Measurements from ENCODE around the gene MYH7. TPM values are rescaled to one million over a fixed set of nuclear protein-coding genes. Genes with fewer than 3 reads are reported as not detected.
A peak's percentile ranks its signal among the peaks of the same experiment; 100 is the strongest.

MYH7 gene
- total and polyA plus RNA-seq, 4 donors, result 0.33 to 1.6 TPM; not detected in 2

DNA sequence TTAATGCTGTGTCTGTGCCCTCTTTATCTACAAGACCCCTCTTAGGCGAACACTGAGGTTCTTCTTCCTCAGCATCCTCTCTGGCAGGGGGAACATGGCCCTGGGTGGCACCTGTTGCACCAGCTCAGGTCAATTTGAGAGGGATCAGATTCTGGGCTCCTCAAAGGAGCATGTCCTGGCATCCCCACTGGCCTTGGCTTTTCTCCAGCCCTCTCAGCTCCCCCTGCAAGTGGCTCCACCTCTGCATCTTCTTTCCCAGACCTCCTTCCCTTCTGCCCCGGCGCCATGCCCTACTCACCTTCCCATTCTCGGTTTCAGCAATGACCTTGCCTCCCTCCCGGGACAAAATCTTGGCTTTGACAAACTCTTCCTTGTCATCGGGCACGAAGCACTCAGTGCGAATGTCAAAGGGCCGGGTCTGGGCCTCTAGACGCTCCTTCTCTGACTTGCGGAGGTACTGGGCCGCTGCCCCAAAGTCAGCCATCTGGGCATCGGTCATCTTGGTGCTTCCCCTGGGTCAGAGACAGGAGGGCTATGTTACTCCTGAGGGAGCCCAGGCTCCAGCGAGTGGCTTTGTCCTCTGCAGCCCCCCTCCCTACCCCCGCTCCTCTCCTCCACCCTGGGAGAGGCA lies 28.6 kb downstream of the MYH7 start:
- peak in 1 of 2 donors; percentile 12 for DNase-seq
- no peaks in the 10 kb centered on the region for H3K36me3 ChIP-seq (ENCODE audit: control insufficient read depth in 1 of 2, insufficient read depth in 2 of 2, low read length in 1 of 2)
- no peak for ATAC-seq (ENCODE audit: low FRiP score)
- H3K4me1 ChIP-seq (ENCODE audit: control insufficient read depth in 1 of 2, insufficient read depth in 2 of 2, low read length in 2 of 2), result no peaks in the 10 kb centered on the region
- H3K27me3 ChIP-seq (ENCODE audit: control insufficient read depth in 1 of 2, insufficient read depth in 2 of 2, low read length in 1 of 2), result no peaks in the 10 kb centered on the region
- H3K27ac ChIP-seq (ENCODE audit: low read depth in 1 of 2, low read length in 2 of 2), result no peak overlapping the region
- intact Hi-C loops (cut with DNase I), result no loop called here
- H3K4me3 ChIP-seq (ENCODE audit: low read length in 2 of 2), result no peak overlapping the region
- H3K9me3 ChIP-seq (ENCODE audit: control insufficient read depth, low read length), result no peaks in the 10 kb centered on the region
- 84 to 88% methylated on average over 15 of the region's 15 CpGs for WGBS, 2 donors

DNA sequence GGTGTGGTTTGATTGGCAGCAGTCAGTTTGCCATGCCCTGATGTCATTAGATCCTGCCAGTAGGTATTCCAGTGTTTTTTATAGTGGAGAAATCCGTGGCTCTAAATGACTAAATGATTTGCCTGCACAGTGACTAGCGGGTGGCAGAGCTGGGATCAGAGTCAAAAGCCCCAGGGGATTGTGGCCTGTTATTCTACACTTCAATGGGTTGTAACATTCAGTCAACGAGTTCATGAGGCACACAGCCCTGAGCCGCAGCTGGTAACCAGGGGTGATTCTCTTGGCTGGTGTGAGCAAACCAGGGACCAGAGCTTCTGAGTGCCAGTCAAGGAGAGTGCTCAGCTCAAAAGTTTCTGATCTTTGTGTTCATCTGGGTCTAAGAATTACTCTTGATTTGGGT lies 29.2 kb downstream of the MYH7 start:
- no peak overlapping the region for H3K4me3 ChIP-seq (ENCODE audit: low read length in 2 of 2)
- no peaks in the 10 kb centered on the region for H3K9me3 ChIP-seq (ENCODE audit: control insufficient read depth, low read length)
- 20 to 25% methylated on average over 4 of the region's 4 CpGs for whole genome bisulfite sequencing, 2 donors
- intact Hi-C loops (cut with DNase I), result no loop called here
- H3K4me1 ChIP-seq (ENCODE audit: control insufficient read depth in 1 of 2, insufficient read depth in 2 of 2, low read length in 2 of 2), result no peaks in the 10 kb centered on the region
- no peaks in the 10 kb centered on the region for H3K36me3 ChIP-seq (ENCODE audit: control insufficient read depth in 1 of 2, insufficient read depth in 2 of 2, low read length in 1 of 2)
- DNase-seq, result no peak
- no peaks in the 10 kb centered on the region for H3K27me3 ChIP-seq (ENCODE audit: control insufficient read depth in 1 of 2, insufficient read depth in 2 of 2, low read length in 1 of 2)
- no peak overlapping the region for H3K27ac ChIP-seq (ENCODE audit: low read depth in 1 of 2, low read length in 2 of 2)
- ATAC-seq (ENCODE audit: low FRiP score), result no peak

DNA sequence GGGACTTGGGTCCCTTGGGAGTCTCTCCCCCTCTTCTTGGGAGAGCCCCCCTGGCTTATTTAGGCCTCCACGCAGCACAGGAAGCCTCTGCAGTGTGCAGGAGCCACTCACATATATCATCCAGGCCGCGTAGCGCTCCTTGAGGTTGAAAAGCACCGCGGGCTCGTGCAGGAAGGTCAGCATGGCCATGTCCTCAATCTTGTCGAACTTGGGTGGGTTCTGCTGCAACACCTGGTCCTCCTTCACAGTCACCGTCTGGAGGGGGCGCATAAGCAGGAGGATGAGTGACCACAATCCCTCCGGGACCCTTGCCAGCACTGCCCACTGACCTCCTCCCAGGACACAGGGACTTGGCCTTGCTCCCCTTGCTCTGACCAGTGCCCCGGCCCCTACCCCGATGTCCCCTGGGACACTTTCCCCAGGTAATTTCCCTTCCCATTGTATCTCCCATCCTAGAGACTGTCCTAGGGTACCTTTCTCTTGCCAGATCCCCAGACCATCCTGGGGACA lies 29.9 kb downstream of the MYH7 start:
- intact Hi-C loops (cut with DNase I), result no loop called here
- Histone ChIP-seq H3K4me1 (ENCODE audit: control insufficient read depth in 1 of 2, insufficient read depth in 2 of 2, low read length in 2 of 2) (no peaks in the 10 kb centered on the region), H3K27me3 (ENCODE audit: control insufficient read depth in 1 of 2, insufficient read depth in 2 of 2, low read length in 1 of 2) (no peaks in the 10 kb centered on the region), H3K9me3 (ENCODE audit: control insufficient read depth, low read length) (no peaks in the 10 kb centered on the region), H3K36me3 (ENCODE audit: control insufficient read depth in 1 of 2, insufficient read depth in 2 of 2, low read length in 1 of 2) (no peaks in the 10 kb centered on the region), H3K27ac (ENCODE audit: low read depth in 1 of 2, low read length in 2 of 2) (no peak overlapping the region), H3K4me3 (ENCODE audit: low read length in 2 of 2) (no peak overlapping the region)
- DNase-seq, result no peak
- 82 to 86% methylated on average over 13 of the region's 13 CpGs for WGBS, 2 donors
- ATAC-seq (ENCODE audit: low FRiP score), result no peak

DNA sequence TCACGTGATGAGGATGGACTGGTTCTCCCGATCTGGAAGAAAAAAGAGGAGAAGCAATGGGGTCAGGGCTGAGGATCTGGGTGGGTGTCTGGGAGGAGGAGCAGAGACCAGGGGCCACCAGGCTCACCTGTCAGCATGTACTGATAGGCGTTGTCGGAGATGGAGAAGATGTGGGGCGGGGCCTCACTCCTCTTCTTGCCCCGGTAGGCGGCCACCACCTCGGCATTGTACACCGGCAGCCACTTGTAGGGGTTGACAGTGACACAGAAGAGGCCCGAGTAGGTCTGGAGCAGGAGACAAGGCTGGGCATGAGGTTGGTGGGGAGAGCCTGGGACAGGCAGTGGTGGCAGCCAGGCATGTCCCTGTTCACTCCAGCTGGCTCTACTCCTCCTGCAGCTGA lies 30.4 kb downstream of the MYH7 start:
- ATAC-seq (ENCODE audit: low FRiP score) (no peak), DNase-seq (no peak)
- no peak overlapping the region for H3K27ac ChIP-seq (ENCODE audit: low read depth in 1 of 2, low read length in 2 of 2)
- H3K4me3 ChIP-seq (ENCODE audit: low read length in 2 of 2), result no peak overlapping the region
- WGBS, 2 donors, result 78 to 80% methylated on average over 10 of the region's 10 CpGs
- H3K36me3 ChIP-seq (ENCODE audit: control insufficient read depth in 1 of 2, insufficient read depth in 2 of 2, low read length in 1 of 2), result no peaks in the 10 kb centered on the region
- intact Hi-C loops (cut with DNase I), result no loop called here
- H3K4me1 ChIP-seq (ENCODE audit: control insufficient read depth in 1 of 2, insufficient read depth in 2 of 2, low read length in 2 of 2), result no peaks in the 10 kb centered on the region
- H3K27me3 ChIP-seq (ENCODE audit: control insufficient read depth in 1 of 2, insufficient read depth in 2 of 2, low read length in 1 of 2), result no peaks in the 10 kb centered on the region
- H3K9me3 ChIP-seq (ENCODE audit: control insufficient read depth, low read length), result no peaks in the 10 kb centered on the region

DNA sequence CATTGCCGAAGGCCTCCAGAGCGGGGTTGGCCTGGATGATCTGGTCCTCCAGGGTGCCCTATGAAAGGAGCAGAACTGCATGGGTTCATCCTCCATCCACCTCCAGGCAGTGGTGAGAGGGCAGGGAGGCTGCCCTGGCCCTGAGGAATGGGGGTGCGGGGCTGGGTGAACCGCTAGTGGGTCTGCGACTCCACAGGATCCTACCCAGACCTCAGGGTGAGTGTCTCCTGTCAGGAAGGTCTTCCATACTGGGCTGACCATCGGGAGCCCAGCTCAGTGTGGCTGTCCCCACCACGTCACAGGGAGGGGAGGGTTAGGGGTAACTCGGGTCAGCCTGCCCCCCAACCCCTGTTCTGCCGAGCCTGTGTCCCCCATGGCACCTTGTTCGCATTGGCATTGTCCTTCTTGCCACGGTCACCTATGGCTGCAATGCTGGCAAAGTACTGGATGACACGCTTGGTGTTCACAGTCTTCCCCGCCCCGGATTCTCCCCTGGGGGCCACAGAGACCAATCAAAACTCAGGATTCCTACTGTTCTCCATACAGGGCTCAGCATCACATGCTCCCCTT lies 31.0 kb downstream of the MYH7 start:
- DNase-seq (no peak), ATAC-seq (ENCODE audit: low FRiP score) (no peak)
- Histone ChIP-seq H3K36me3 (ENCODE audit: control insufficient read depth in 1 of 2, insufficient read depth in 2 of 2, low read length in 1 of 2) (no peaks in the 10 kb centered on the region), H3K9me3 (ENCODE audit: control insufficient read depth, low read length) (no peaks in the 10 kb centered on the region), H3K4me1 (ENCODE audit: control insufficient read depth in 1 of 2, insufficient read depth in 2 of 2, low read length in 2 of 2) (no peaks in the 10 kb centered on the region), H3K4me3 (ENCODE audit: low read length in 2 of 2) (no peak overlapping the region), H3K27ac (ENCODE audit: low read depth in 1 of 2, low read length in 2 of 2) (no peak overlapping the region), H3K27me3 (ENCODE audit: control insufficient read depth in 1 of 2, insufficient read depth in 2 of 2, low read length in 1 of 2) (no peaks in the 10 kb centered on the region)
- intact Hi-C loops (cut with DNase I), result no loop called here
- 81 to 85% methylated on average over 14 of the region's 14 CpGs for WGBS, 2 donors

DNA sequence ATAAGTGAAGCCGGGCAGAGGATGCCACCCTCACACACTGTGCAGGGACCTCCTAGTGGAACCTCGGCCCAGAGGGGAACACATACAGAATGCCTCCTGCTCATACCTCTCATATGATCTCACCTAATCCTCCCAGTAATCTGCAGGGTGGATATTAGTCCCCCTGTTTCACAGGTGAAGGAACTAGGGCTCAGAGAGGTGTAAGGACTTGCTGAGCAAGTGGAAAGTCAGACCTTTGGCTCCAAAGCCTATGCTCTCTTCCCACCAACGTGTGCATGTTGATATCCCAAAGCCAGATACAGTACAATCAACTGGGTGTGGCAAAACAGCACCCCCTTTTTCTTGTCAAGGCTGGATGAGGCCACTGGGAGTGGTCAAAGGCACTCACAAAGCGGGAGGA lies 31.6 kb downstream of the MYH7 start:
- H3K9me3 ChIP-seq (ENCODE audit: control insufficient read depth, low read length), result no peaks in the 10 kb centered on the region
- H3K27me3 ChIP-seq (ENCODE audit: control insufficient read depth in 1 of 2, insufficient read depth in 2 of 2, low read length in 1 of 2), result no peaks in the 10 kb centered on the region
- no peaks in the 10 kb centered on the region for H3K4me1 ChIP-seq (ENCODE audit: control insufficient read depth in 1 of 2, insufficient read depth in 2 of 2, low read length in 2 of 2)
- intact Hi-C loops (cut with DNase I), result no loop called here
- no peak overlapping the region for H3K27ac ChIP-seq (ENCODE audit: low read depth in 1 of 2, low read length in 2 of 2)
- H3K4me3 ChIP-seq (ENCODE audit: low read length in 2 of 2), result no peak overlapping the region
- 70 to 74% methylated on average over 4 of the region's 4 CpGs for WGBS, 2 donors
- no peak for ATAC-seq (ENCODE audit: low FRiP score)
- H3K36me3 ChIP-seq (ENCODE audit: control insufficient read depth in 1 of 2, insufficient read depth in 2 of 2, low read length in 1 of 2), result no peaks in the 10 kb centered on the region
- DNase-seq, result no peak

DNA sequence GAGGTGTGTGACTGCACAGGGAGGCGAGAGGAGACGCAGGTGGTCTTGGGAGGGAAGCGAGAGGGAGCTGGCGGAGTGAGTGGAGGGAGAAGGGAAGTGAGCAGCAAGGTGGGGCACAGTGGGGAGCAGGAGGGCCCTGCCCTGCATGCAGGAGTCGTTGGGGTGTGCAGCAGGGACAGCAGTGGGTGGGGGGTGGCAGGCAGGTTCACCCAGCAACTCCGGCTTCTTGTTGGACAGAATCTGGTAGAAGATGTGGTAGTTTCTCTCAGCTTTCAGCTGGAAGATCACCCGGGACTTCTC lies 32.4 kb downstream of the MYH7 start:
- 63 to 70% methylated on average over 7 of the region's 7 CpGs for whole genome bisulfite sequencing, 2 donors
- no peaks in the 10 kb centered on the region for H3K27me3 ChIP-seq (ENCODE audit: control insufficient read depth in 1 of 2, insufficient read depth in 2 of 2, low read length in 1 of 2)
- H3K4me3 ChIP-seq (ENCODE audit: low read length in 2 of 2), result no peak overlapping the region
- no peaks in the 10 kb centered on the region for H3K36me3 ChIP-seq (ENCODE audit: control insufficient read depth in 1 of 2, insufficient read depth in 2 of 2, low read length in 1 of 2)
- DNase-seq, result no peak
- no peak for ATAC-seq (ENCODE audit: low FRiP score)
- H3K4me1 ChIP-seq (ENCODE audit: control insufficient read depth in 1 of 2, insufficient read depth in 2 of 2, low read length in 2 of 2), result no peaks in the 10 kb centered on the region
- no peaks in the 10 kb centered on the region for H3K9me3 ChIP-seq (ENCODE audit: control insufficient read depth, low read length)
- intact Hi-C loops (cut with DNase I), result no loop called here
- no peak overlapping the region for H3K27ac ChIP-seq (ENCODE audit: low read depth in 1 of 2, low read length in 2 of 2)

DNA sequence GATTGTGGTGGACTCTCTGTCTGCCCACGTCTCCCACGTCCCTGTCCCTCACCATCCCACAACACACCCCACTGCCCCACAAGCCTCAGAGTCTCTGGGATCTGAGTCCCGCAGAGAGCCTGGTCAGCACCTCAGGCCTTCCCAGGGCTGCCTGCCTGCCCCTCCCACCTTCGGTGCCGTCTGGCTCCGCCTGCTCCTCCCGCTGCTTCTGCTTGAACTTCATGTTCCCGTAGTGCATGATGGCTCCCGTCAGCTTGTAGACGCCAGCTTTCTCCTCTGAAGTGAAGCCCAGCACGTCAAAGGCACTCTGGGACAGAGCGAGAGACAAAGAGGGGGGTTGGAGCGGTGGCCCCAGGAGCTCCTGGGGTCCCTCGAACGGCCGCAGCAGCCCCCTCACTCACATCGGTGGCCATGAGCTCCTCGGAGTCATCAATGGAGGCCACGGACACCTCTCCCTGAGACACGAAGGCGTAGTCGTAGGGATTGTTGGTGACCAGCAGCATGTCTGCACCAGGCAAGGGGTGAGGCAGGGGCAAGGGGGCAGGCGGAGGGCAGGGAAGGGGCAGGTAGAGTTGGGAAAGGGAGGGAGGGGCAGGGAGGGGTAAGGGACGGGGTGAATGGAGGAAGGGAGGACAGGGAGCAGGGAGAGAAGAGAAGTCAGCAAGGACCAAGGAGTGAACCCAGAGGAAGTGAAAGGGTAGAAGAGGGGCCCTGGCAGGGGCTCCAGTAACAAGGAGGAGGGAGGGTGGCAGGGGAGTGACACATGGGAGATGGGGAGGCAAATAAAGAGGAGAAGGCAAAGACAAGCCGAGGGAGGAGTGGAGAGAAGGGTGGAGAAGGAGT lies 32.9 kb downstream of the MYH7 start:
- DNase-seq (no peak), ATAC-seq (ENCODE audit: low FRiP score) (no peak)
- Histone ChIP-seq H3K27me3 (ENCODE audit: control insufficient read depth in 1 of 2, insufficient read depth in 2 of 2, low read length in 1 of 2) (no peaks in the 10 kb centered on the region), H3K4me1 (ENCODE audit: control insufficient read depth in 1 of 2, insufficient read depth in 2 of 2, low read length in 2 of 2) (no peaks in the 10 kb centered on the region), H3K9me3 (ENCODE audit: control insufficient read depth, low read length) (no peaks in the 10 kb centered on the region), H3K27ac (ENCODE audit: low read depth in 1 of 2, low read length in 2 of 2) (no peak overlapping the region), H3K36me3 (ENCODE audit: control insufficient read depth in 1 of 2, insufficient read depth in 2 of 2, low read length in 1 of 2) (no peaks in the 10 kb centered on the region), H3K4me3 (ENCODE audit: low read length in 2 of 2) (no peak overlapping the region)
- intact Hi-C loops (cut with DNase I), result no loop called here
- 58% methylated on average over 25 of the region's 25 CpGs for WGBS, 2 donors

DNA sequence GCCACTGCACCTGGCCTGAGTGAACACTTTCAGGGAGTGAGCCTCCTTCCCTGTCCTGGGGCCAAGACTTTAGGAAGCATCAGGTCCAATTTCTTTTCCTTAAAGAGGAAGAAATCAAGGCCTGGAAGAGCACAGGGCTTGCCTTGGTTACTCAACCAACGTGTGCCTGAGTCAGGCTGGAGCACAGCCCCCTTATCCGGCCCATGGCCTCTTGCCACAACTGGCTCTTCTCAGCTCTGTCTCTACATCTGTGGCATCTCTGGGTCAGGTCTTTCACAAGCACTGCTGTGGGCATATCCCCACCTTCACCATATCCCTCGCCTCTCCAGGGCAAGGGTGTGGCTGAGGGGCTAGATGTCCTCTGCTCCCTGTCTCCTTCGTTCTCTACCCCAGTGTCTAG lies 34.2 kb downstream of the MYH7 start:
- no peak for ATAC-seq (ENCODE audit: low FRiP score)
- WGBS, 2 donors, result 79% methylated on average over 4 of the region's 4 CpGs
- Histone ChIP-seq H3K9me3 (ENCODE audit: control insufficient read depth, low read length) (no peaks in the 10 kb centered on the region), H3K4me1 (ENCODE audit: control insufficient read depth in 1 of 2, insufficient read depth in 2 of 2, low read length in 2 of 2) (no peaks in the 10 kb centered on the region), H3K27me3 (ENCODE audit: control insufficient read depth in 1 of 2, insufficient read depth in 2 of 2, low read length in 1 of 2) (no peaks in the 10 kb centered on the region), H3K36me3 (ENCODE audit: control insufficient read depth in 1 of 2, insufficient read depth in 2 of 2, low read length in 1 of 2) (no peaks in the 10 kb centered on the region), H3K4me3 (ENCODE audit: low read length in 2 of 2) (no peak overlapping the region), H3K27ac (ENCODE audit: low read depth in 1 of 2, low read length in 2 of 2) (no peak overlapping the region)
- intact Hi-C loops (cut with DNase I), result no loop called here
- no peak for DNase-seq

Data from aorta (tissue), 5 donors.